Peyer's patch (tissue), 4 donors: ENCODE results near the gene GHRL.

Experiments used
- POLR2A ChIP-seq, 2 donors: fragments of 450-650 bp; IDR thresholded peaks; one replicate each; pipeline ENCODE4 v1.5.1; 2017; ENCODE audit warnings: antibody characterized with exemption in 2 of 2, mild to moderate bottlenecking in 2 of 2, moderate library complexity in 2 of 2
- TF ChIP-seq, protein P1 (sequence below), 6 experiments: fragments of 450-650 bp in 4 of 6; fragments of 200-600 bp in 2 of 6; sonication (generic) in 1 of 6; IDR thresholded peaks; one replicate each; pipeline ENCODE4 v1.5.1; 2017 to 2019; ENCODE audit warnings: antibody characterized with exemption in 6 of 6, mild to moderate bottlenecking in 3 of 6, moderate library complexity in 1 of 6

DNA sequence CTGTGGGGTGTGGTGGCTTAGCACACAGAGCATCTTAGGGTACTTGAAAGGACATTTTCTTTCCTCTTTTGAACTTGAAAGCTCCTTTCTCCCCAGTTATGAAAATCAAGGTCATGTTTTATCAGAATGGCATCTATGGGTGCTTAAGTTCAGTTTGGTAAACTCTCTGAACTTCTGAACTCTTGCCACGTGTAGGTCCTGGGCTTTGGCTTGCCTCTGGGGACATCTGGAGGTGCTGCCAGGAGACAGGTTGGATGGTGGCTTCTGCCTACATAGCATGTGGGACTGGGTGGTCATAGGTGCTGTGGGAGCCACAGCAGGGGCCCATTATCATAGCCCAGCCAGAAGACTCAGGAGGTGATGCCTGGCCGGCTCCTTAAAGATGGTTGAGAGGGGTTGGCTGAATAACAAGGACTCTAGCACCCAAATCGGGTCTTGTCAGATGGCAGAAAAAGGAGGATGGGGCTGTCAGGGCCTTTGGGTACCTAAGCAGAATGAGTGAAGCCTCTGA, 15.6 kb downstream of the GHRL start:
- TF ChIP-seq, protein P1, sequence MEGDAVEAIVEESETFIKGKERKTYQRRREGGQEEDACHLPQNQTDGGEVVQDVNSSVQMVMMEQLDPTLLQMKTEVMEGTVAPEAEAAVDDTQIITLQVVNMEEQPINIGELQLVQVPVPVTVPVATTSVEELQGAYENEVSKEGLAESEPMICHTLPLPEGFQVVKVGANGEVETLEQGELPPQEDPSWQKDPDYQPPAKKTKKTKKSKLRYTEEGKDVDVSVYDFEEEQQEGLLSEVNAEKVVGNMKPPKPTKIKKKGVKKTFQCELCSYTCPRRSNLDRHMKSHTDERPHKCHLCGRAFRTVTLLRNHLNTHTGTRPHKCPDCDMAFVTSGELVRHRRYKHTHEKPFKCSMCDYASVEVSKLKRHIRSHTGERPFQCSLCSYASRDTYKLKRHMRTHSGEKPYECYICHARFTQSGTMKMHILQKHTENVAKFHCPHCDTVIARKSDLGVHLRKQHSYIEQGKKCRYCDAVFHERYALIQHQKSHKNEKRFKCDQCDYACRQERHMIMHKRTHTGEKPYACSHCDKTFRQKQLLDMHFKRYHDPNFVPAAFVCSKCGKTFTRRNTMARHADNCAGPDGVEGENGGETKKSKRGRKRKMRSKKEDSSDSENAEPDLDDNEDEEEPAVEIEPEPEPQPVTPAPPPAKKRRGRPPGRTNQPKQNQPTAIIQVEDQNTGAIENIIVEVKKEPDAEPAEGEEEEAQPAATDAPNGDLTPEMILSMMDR (IDR thresholded peaks at IDR 0.05), result no peak
- TF ChIP-seq POLR2A (IDR thresholded peaks at IDR 0.05), result no peak
